Mesenchymal stem cell (in vitro differentiated cells and primary cell): ENCODE measurements around the gene HMG20A.
A peak's percentile ranks its signal among the peaks of the same experiment; 100 is the strongest.

Source experiments
- DNase-seq: peaks from one replicate; pipeline ENCODE4 v3.0.0-alpha.2; 2013
- H2AFZ ChIP-seq: one replicate; pipeline ENCODE4 v1.6.1; 2013; ENCODE audit warnings: low read depth, mild to moderate bottlenecking, control low read depth, inconsistent platforms, low read length, moderate library complexity
- H2AK5ac ChIP-seq: 2 replicates; pipeline ENCODE4 v1.6.1; 2013; ENCODE audit warnings: low read length, moderate library complexity, mild to moderate bottlenecking, inconsistent platforms; ENCODE audit not compliant: severe bottlenecking
- H2BK120ac ChIP-seq: one replicate; pipeline ENCODE4 v1.6.1; 2013; ENCODE audit warnings: low read depth, mild to moderate bottlenecking, inconsistent platforms, low read length, moderate library complexity
- H2BK12ac ChIP-seq, 2 experiments: one replicate each; pipeline ENCODE4 v1.6.1; 2013; ENCODE audit warnings: inconsistent platforms in 2 of 2, low read length in 2 of 2, mild to moderate bottlenecking in 2 of 2, moderate library complexity in 2 of 2, control low read depth in 1 of 2
- H2BK15ac ChIP-seq: one replicate; pipeline ENCODE4 v1.6.1; 2013; ENCODE audit warnings: mild to moderate bottlenecking, low read depth, inconsistent platforms; ENCODE audit not compliant: poor library complexity, severe bottlenecking
- H2BK5ac ChIP-seq: 2 replicates; pipeline ENCODE4 v1.6.1; 2013; ENCODE audit warnings: low read depth, mild to moderate bottlenecking, low read length, control low read depth, inconsistent platforms; ENCODE audit not compliant: poor library complexity, severe bottlenecking
- H3K14ac ChIP-seq, 2 experiments: one replicate each; pipeline ENCODE4 v1.6.1; 2013; ENCODE audit warnings: inconsistent platforms in 2 of 2, low read length in 2 of 2, control low read depth in 1 of 2, mild to moderate bottlenecking in 1 of 2, moderate library complexity in 1 of 2
- H3K18ac ChIP-seq, 2 experiments: one replicate each; pipeline ENCODE4 v1.6.1; 2013; ENCODE audit warnings: inconsistent platforms in 2 of 2, low read length in 2 of 2, control low read depth in 1 of 2, low read depth in 1 of 2, mild to moderate bottlenecking in 1 of 2
- H3K23ac ChIP-seq, 2 experiments: one replicate each; pipeline ENCODE4 v1.6.1; 2013; ENCODE audit warnings: inconsistent platforms in 2 of 2, low read length in 2 of 2, mild to moderate bottlenecking in 2 of 2, moderate library complexity in 2 of 2, control low read depth in 1 of 2
- H3K27ac ChIP-seq: 2 replicates; pipeline ENCODE4 v1.5.1; 2013; ENCODE audit warnings: mild to moderate bottlenecking, moderate library complexity, low read length, control low read depth, inconsistent platforms; ENCODE audit not compliant: poor library complexity, severe bottlenecking
- H3K27me3 ChIP-seq, 2 experiments: 2 replicates each; pipeline versions ENCODE4 v1.6.1 to v1.7.0; 2013; ENCODE audit warnings: low read length in 2 of 2, mild to moderate bottlenecking in 2 of 2, moderate library complexity in 2 of 2, control low read depth in 1 of 2, inconsistent platforms in 1 of 2; ENCODE audit not compliant: control insufficient read depth in 1 of 2, insufficient read depth in 1 of 2
- H3K36me3 ChIP-seq, 2 experiments: 2 replicates each; pipeline versions ENCODE4 v1.6.1 to v1.7.0; 2013; ENCODE audit warnings: low read length in 2 of 2, control low read depth in 1 of 2, inconsistent platforms in 1 of 2, low read depth in 1 of 2, mild to moderate bottlenecking in 1 of 2; ENCODE audit not compliant: insufficient read depth in 2 of 2, control insufficient read depth in 1 of 2
- H3K4ac ChIP-seq, 2 experiments: one replicate each; pipeline ENCODE4 v1.6.1; 2013; ENCODE audit warnings: inconsistent platforms in 2 of 2, low read length in 2 of 2, mild to moderate bottlenecking in 2 of 2, moderate library complexity in 2 of 2, control low read depth in 1 of 2, low read depth in 1 of 2
- H3K4me1 ChIP-seq: 2 replicates; pipeline ENCODE4 v1.6.1; 2013; ENCODE audit warnings: low read depth, low read length, control low read depth; ENCODE audit not compliant: control insufficient read depth, insufficient read depth
- H3K4me2 ChIP-seq: 2 replicates; pipeline ENCODE4 v1.6.1; 2013; ENCODE audit warnings: low read length, mild to moderate bottlenecking, inconsistent platforms; ENCODE audit not compliant: poor library complexity, severe bottlenecking
- H3K4me3 ChIP-seq, 2 experiments: 2 replicates each; pipeline versions ENCODE4 v1.5.1 to v1.7.0; 2013; ENCODE audit warnings: low read length in 2 of 2, mild to moderate bottlenecking in 2 of 2, control low read depth in 1 of 2, low read depth in 1 of 2; ENCODE audit not compliant: insufficient read depth in 1 of 2
- H3K79me1 ChIP-seq: replicated peaks from 2 replicates; pipeline ENCODE4 v1.6.1; 2013; ENCODE audit warnings: mild to moderate bottlenecking, control low read depth, low read length, inconsistent platforms; ENCODE audit not compliant: poor library complexity, severe bottlenecking
- H3K9ac ChIP-seq: 2 replicates; pipeline ENCODE4 v1.7.0; 2013; ENCODE audit warnings: mild to moderate bottlenecking, low read length, moderate library complexity
- H3K9me3 ChIP-seq: 2 replicates; pipeline ENCODE4 v1.7.0; 2013; ENCODE audit warnings: mild to moderate bottlenecking, low read length; ENCODE audit not compliant: control insufficient read depth
- H4K8ac ChIP-seq: one replicate; pipeline ENCODE4 v1.6.1; 2013; ENCODE audit warnings: inconsistent platforms, mild to moderate bottlenecking, low read length, moderate library complexity
- H4K91ac ChIP-seq: one replicate; pipeline ENCODE4 v1.6.1; 2013; ENCODE audit warnings: mild to moderate bottlenecking, low read length, inconsistent platforms
- WGBS: methylation state at CpG from one replicate; pipeline ENCODE4 v1.1.7; 2013; ENCODE audit warnings: mixed read lengths; 5-methylcytosine and 5-hydroxymethylcytosine counted together

The HMG20A gene

GRCh38 chr15:77473328-77473727 lies 52.6 kb downstream of the HMG20A start:
- Histone ChIP-seq H3K36me3 (peaks cover 6 to 70% of the 10 kb centered on the region in 2 experiments), H2BK15ac (no peak overlapping the region), H3K4me3 (no peak overlapping the region), H3K9ac (no peak overlapping the region), H3K18ac (no peak overlapping the region), H3K27ac (no peak overlapping the region), H4K91ac (no peak overlapping the region), H2BK5ac (no peak overlapping the region), H2AFZ (no peak overlapping the region), H3K9me3 (no peaks in the 10 kb centered on the region), H3K79me1 (peaks cover 12% of the 10 kb centered on the region), H2BK120ac (no peak overlapping the region), H3K23ac (no peak overlapping the region), H3K27me3 (no peaks in the 10 kb centered on the region), H3K4me1 (peaks cover 4% of the 10 kb centered on the region), H3K4me2 (no peak overlapping the region), H4K8ac (no peak overlapping the region), H3K14ac (no peak overlapping the region), H3K4ac (no peak overlapping the region), H2AK5ac (no peak overlapping the region), H2BK12ac (no peak overlapping the region)
- DNase-seq, result no peak

- H3K27me3 ChIP-seq, result no peaks in the 10 kb centered on the region
- no peak overlapping the region for H4K8ac ChIP-seq
- no peak overlapping the region for H2BK12ac ChIP-seq
- peak overlapping the region; percentile 65 for H2AK5ac ChIP-seq
- H3K27ac ChIP-seq, result no peak overlapping the region
- no peak overlapping the region for H3K4ac ChIP-seq
- no peaks in the 10 kb centered on the region for H3K9me3 ChIP-seq
- no peak overlapping the region for H3K14ac ChIP-seq
- H3K18ac ChIP-seq, result no peak overlapping the region
- WGBS, result 96% methylated on average over 2 of the region's 3 CpGs
- no peak overlapping the region for H3K4me2 ChIP-seq
- no peak overlapping the region for H3K23ac ChIP-seq
- H3K79me1 ChIP-seq, result peaks cover 10% of the 10 kb centered on the region
- H3K9ac ChIP-seq, result no peak overlapping the region
- no peak overlapping the region for H2BK15ac ChIP-seq
- H3K36me3 ChIP-seq, result peaks cover 4 to 69% of the 10 kb centered on the region in 2 experiments
- DNase-seq, result no peak
- H2BK120ac ChIP-seq, result no peak overlapping the region
- no peak overlapping the region for H4K91ac ChIP-seq
- H3K4me1 ChIP-seq, result peaks cover 4% of the 10 kb centered on the region
- no peak overlapping the region for H2BK5ac ChIP-seq
- no peak overlapping the region for H3K4me3 ChIP-seq
- no peak overlapping the region for H2AFZ ChIP-seq
Measured at GRCh38 chr15:77474310-77474988, 53.8 kb downstream of the HMG20A start.

- no peak overlapping the region for H3K18ac ChIP-seq
- peaks cover 4% of the 10 kb centered on the region for H3K4me1 ChIP-seq
- H2AK5ac ChIP-seq, result no peak overlapping the region
- H3K23ac ChIP-seq, result no peak overlapping the region
- no peak overlapping the region for H3K4ac ChIP-seq
- no peak for DNase-seq
- no peak overlapping the region for H2BK15ac ChIP-seq
- H2BK5ac ChIP-seq, result no peak overlapping the region
- no peak overlapping the region for H2BK12ac ChIP-seq
- no peak overlapping the region for H3K4me2 ChIP-seq
- no peak overlapping the region for H3K27ac ChIP-seq
- peaks cover 10% of the 10 kb centered on the region for H3K79me1 ChIP-seq
- no peak overlapping the region for H3K9ac ChIP-seq
- no peaks in the 10 kb centered on the region for H3K9me3 ChIP-seq
- H3K27me3 ChIP-seq, result no peaks in the 10 kb centered on the region
- no peak overlapping the region for H4K91ac ChIP-seq
- H2AFZ ChIP-seq, result no peak overlapping the region
- no peak overlapping the region for H4K8ac ChIP-seq
- H3K14ac ChIP-seq, result no peak overlapping the region
- H2BK120ac ChIP-seq, result no peak overlapping the region
- peaks cover 7 to 69% of the 10 kb centered on the region in 2 experiments for H3K36me3 ChIP-seq
- no peak overlapping the region for H3K4me3 ChIP-seq
- no CpG with 5 or more reads among the region's 2 CpGs for WGBS
Measured at GRCh38 chr15:77475001-77475400, 54.3 kb downstream of the HMG20A start.

- H3K79me1 ChIP-seq, result peaks cover 11% of the 10 kb centered on the region
- H2BK15ac ChIP-seq, result no peak overlapping the region
- H3K27ac ChIP-seq, result no peak overlapping the region
- H2BK120ac ChIP-seq, result no peak overlapping the region
- no peak overlapping the region for H2AFZ ChIP-seq
- DNase-seq, result no peak
- no peaks in the 10 kb centered on the region for H3K9me3 ChIP-seq
- no peaks in the 10 kb centered on the region for H3K27me3 ChIP-seq
- no peak overlapping the region for H2BK12ac ChIP-seq
- H3K4me3 ChIP-seq, result no peak overlapping the region
- no peak overlapping the region for H3K9ac ChIP-seq
- H3K23ac ChIP-seq, result no peak overlapping the region
- no peak overlapping the region for H3K4ac ChIP-seq
- peaks cover 4% of the 10 kb centered on the region for H3K4me1 ChIP-seq
- H3K18ac ChIP-seq, result no peak overlapping the region
- H2AK5ac ChIP-seq, result no peak overlapping the region
- no peak overlapping the region for H4K91ac ChIP-seq
- H3K4me2 ChIP-seq, result no peak overlapping the region
- H3K36me3 ChIP-seq, result peaks cover 8 to 71% of the 10 kb centered on the region in 2 experiments
- no peak overlapping the region for H3K14ac ChIP-seq
- no peak overlapping the region for H4K8ac ChIP-seq
- WGBS, result 93% methylated on average over 5 of the region's 5 CpGs
- no peak overlapping the region for H2BK5ac ChIP-seq
Measured at GRCh38 chr15:77475898-77476297, 55.2 kb downstream of the HMG20A start.
